Esophagus squamous epithelium (tissue), 5 donors: Measurements from ENCODE around the gene TSGA10. TPM values are rescaled to one million over a fixed set of nuclear protein-coding genes. Genes with fewer than 3 reads are reported as not detected.

Experiments used
- DNase-seq: peaks from one replicate; lab custom pipeline; 2025; lab: John Stamatoyannopoulos, UW
- H3K27ac ChIP-seq, 4 donors: fragments of 200-600 bp; sonication (generic); one replicate each; pipeline ENCODE4 v1.5.1; 2016 to 2019; ENCODE audit warnings: mild to moderate bottlenecking in 1 of 4
- H3K27me3 ChIP-seq, 4 donors: fragments of 200-600 bp; sonication (generic); 1 replicate in 3 of 4; 2 replicates in 1 of 4; pipeline versions ENCODE4 v1.5.1 to v1.6.0; 2017 to 2021; ENCODE audit warnings: antibody characterized with exemption in 1 of 4
- H3K36me3 ChIP-seq, 3 donors: fragments of 200-600 bp; sonication (generic); one replicate each; pipeline ENCODE4 v1.5.1; 2016 to 2019
- H3K4me1 ChIP-seq, 3 donors: fragments of 200-600 bp; sonication (generic); one replicate each; pipeline ENCODE4 v1.5.1; 2017 to 2019
- H3K4me3 ChIP-seq, 4 donors: fragments of 200-600 bp; sonication (generic); 1 replicate in 3 of 4; 2 replicates in 1 of 4; pipeline ENCODE4 v1.5.1; 2016 to 2019; ENCODE audit warnings: mild to moderate bottlenecking in 2 of 4, moderate library complexity in 1 of 4
- H3K9me3 ChIP-seq, 3 donors: fragments of 200-600 bp; sonication (generic); one replicate each; pipeline ENCODE4 v1.5.1; 2016 to 2019
- POLR2A ChIP-seq, 4 donors: fragments of 450-650 bp; IDR thresholded peaks; one replicate each; pipeline ENCODE4 v1.6.1; 2017; ENCODE audit warnings: antibody characterized with exemption in 4 of 4, mild to moderate bottlenecking in 4 of 4, moderate library complexity in 3 of 4
- WGBS, 2 donors: methylation state at CpG; one replicate each; pipeline ENCODE4 v1.1.5; 2018; 5-methylcytosine and 5-hydroxymethylcytosine counted together
- intact Hi-C: fragments of 100-400 bp; cut with DNase I; formaldehyde crosslinking; loops from one replicate; pipeline ENCODE4 v1.15.0; 2022
- total RNA-seq, 4 donors: library from RNA; depleted of rRNA; stranded (reverse); fragments of >200 nt; gene quantifications; one replicate each; pipeline ENCODE4 v1.1.0, GENCODE V29; 2016
- TF ChIP-seq, protein P1 (sequence below), 6 experiments: fragments of 450-650 bp in 4 of 6; fragments of 200-600 bp in 2 of 6; sonication (generic) in 2 of 6; IDR thresholded peaks; one replicate each; pipeline ENCODE4 v1.5.1; 2016 to 2019; ENCODE audit warnings: antibody characterized with exemption in 6 of 6, mild to moderate bottlenecking in 4 of 6, moderate library complexity in 4 of 6
- donor health status: DM: yes; HTN: yes; CAD: no.

The TSGA10 gene
- total RNA-seq, 4 donors from 2014 or later = 2.3 to 12.1 (median 4.8) TPM

GRCh38 chr2:99184811-99185210 is 30.1 kb upstream of the TSGA10 start:
- TF ChIP-seq, protein P1, sequence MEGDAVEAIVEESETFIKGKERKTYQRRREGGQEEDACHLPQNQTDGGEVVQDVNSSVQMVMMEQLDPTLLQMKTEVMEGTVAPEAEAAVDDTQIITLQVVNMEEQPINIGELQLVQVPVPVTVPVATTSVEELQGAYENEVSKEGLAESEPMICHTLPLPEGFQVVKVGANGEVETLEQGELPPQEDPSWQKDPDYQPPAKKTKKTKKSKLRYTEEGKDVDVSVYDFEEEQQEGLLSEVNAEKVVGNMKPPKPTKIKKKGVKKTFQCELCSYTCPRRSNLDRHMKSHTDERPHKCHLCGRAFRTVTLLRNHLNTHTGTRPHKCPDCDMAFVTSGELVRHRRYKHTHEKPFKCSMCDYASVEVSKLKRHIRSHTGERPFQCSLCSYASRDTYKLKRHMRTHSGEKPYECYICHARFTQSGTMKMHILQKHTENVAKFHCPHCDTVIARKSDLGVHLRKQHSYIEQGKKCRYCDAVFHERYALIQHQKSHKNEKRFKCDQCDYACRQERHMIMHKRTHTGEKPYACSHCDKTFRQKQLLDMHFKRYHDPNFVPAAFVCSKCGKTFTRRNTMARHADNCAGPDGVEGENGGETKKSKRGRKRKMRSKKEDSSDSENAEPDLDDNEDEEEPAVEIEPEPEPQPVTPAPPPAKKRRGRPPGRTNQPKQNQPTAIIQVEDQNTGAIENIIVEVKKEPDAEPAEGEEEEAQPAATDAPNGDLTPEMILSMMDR (IDR thresholded peaks at IDR 0.05) = no peak
- no peak for TF ChIP-seq POLR2A (IDR thresholded peaks at IDR 0.05)
- H3K9me3 ChIP-seq = no peaks in the 10 kb centered on the region
- peaks cover 0 to 37% (median 9%) of the 10 kb centered on the region in 3 donors for H3K36me3 ChIP-seq
- peaks cover 5 to 40% (median 18%) of the 10 kb centered on the region in 3 donors for H3K4me1 ChIP-seq
- DNase-seq = no peak
- H3K27ac ChIP-seq = no peak overlapping the region
- intact Hi-C loops = loop anchor here (10.0 kb wide), 1 partner anchor 150 kb away; the partner anchor contains the start of genes EIF5B and TXNDC9
- 70 to 94% methylated on average over 6 of the region's 6 CpGs for WGBS, 2 donors
- no peaks in the 10 kb centered on the region for H3K27me3 ChIP-seq
- no peak overlapping the region for H3K4me3 ChIP-seq

GRCh38 chr2:99183025-99183424 is 28.3 kb upstream of the TSGA10 start:
- intact Hi-C loops = loop anchor here (10.0 kb wide), 1 partner anchor 152 kb away; the partner anchor contains the start of genes EIF5B and TXNDC9
- H3K36me3 ChIP-seq = peaks cover 0 to 19% (median 5%) of the 10 kb centered on the region in 3 donors

DNA sequence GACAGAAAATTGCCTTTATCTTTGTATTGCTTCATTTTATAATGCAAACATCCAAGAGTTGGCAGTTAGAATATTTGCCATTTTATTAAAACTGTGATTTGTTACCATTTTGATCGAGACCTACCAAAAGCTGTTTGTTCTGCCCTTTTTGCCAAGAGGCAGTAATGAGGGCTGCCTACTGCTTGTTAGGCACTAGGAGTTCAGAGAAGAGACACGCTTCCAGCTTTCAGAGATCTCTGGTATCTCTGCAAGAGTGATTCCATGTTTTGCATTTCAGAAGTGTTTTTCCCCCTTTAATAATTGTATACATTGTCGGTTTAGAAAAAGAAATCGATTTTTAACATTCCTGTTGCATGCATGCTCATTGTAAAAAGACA is 26.9 kb upstream of the TSGA10 start:
- no peak for DNase-seq

More at GRCh38 chr2:99183025-99183424, 28.3 kb upstream of the TSGA10 start:
- Histone ChIP-seq H3K27me3 (no peaks in the 10 kb centered on the region), H3K4me1 (peaks cover 14 to 55% (median 21%) of the 10 kb centered on the region in 3 donors), H3K27ac (no peak overlapping the region), H3K4me3 (no peak overlapping the region), H3K9me3 (no peaks in the 10 kb centered on the region)
- no peak for TF ChIP-seq POLR2A (IDR thresholded peaks at IDR 0.05)
- TF ChIP-seq, protein P1 (IDR thresholded peaks at IDR 0.05) = no peak
- 86 to 100% methylated on average over 2 to 3 of the region's 3 CpGs for WGBS, 2 donors
- DNase-seq = no peak

GRCh38 chr2:99180755-99181623 is 26.2 kb upstream of the TSGA10 start, which contains the start of the genes MITD1 and MRPL30:
TSS of gene MITD1 (minus strand) at chr2:99181058. CDS start at chr2:99180981, 77 bp downstream.
TSS of gene MRPL30 (plus strand) at chr2:99181184. CDS start at chr2:99186204, 5,020 bp downstream.
- no peaks in the 10 kb centered on the region for H3K36me3 ChIP-seq

More for the DNA sequence above, 26.9 kb upstream of the TSGA10 start:
- Histone ChIP-seq H3K27ac (peak overlapping the region in 3 of 4 donors; percentile 67 to 81 (median 80)), H3K27me3 (no peaks in the 10 kb centered on the region), H3K36me3 (peaks cover 0 to 5% (median 0%) of the 10 kb centered on the region in 3 donors), H3K4me1 (peaks cover 14 to 55% (median 21%) of the 10 kb centered on the region in 3 donors), H3K9me3 (no peaks in the 10 kb centered on the region), H3K4me3 (peak overlapping the region; percentile 58 to 97 (median 63))
- 2 to 9% methylated on average over 4 of the region's 4 CpGs for WGBS, 2 donors
- intact Hi-C loops = loop anchor here (10.0 kb wide), 1 partner anchor 153 kb away; the partner anchor contains the start of genes EIF5B and TXNDC9
- TF ChIP-seq, protein P1 (IDR thresholded peaks at IDR 0.05) = no peak
- TF ChIP-seq POLR2A (IDR thresholded peaks at IDR 0.05) = no peak

More at GRCh38 chr2:99180755-99181623, 26.2 kb upstream of the TSGA10 start, which contains the start of the genes MITD1 and MRPL30:
- peak within 1 kb of the TSS; percentile 67 to 81 (median 79) for H3K27ac ChIP-seq
- intact Hi-C loops = loop anchor here (10.0 kb wide), 1 partner anchor 154 kb away; the partner anchor contains the start of genes EIF5B and TXNDC9
- H3K27me3 ChIP-seq = no peaks in the 10 kb centered on the region
- H3K9me3 ChIP-seq = no peaks in the 10 kb centered on the region
- peak within 1 kb of the TSS; percentile 58 to 97 (median 63) for H3K4me3 ChIP-seq
- peak; percentile 56 for DNase-seq
- TF ChIP-seq, protein P1 (IDR thresholded peaks at IDR 0.05) = peak in 1 of 6 experiments; percentile 50
- peak in 2 of 4 donors; percentile 32 to 45 for TF ChIP-seq POLR2A (IDR thresholded peaks at IDR 0.05)
- H3K4me1 ChIP-seq = peaks cover 14 to 55% (median 21%) of the 10 kb centered on the region in 3 donors
- 0% methylated on average over 31 to 37 of the region's 39 CpGs for WGBS, 2 donors
